Small intestine (tissue), 7 donors: ENCODE data around the gene SUMF2. TPM values are rescaled to one million over a fixed set of nuclear protein-coding genes. Genes with fewer than 3 reads are reported as not detected.
"Not testable (repeated sequence)": the region's sequence is repeated elsewhere in the genome, so short reads cannot be mapped to it uniquely, and the experiment has no call there.

Experiments
- DNase-seq, 2 donors: peaks; one replicate each; pipeline versions ENCODE4 v3.0.0 to v3.0.0-alpha.2; 2013
- FAIRE-seq: peaks from 2 replicates; lab custom pipeline; 2012; peaks lifted over from hg19 to GRCh38; lab: Jason Lieb, UNC
- H3K27ac ChIP-seq, 3 donors: one replicate each; pipeline ENCODE4 v1.5.1; 2013; ENCODE audit warnings: low read length in 2 of 3, mild to moderate bottlenecking in 2 of 3, control low read depth in 1 of 3, inconsistent platforms in 1 of 3, low read depth in 1 of 3, moderate library complexity in 1 of 3
- H3K27me3 ChIP-seq, 3 donors: one replicate each; pipeline ENCODE4 v1.6.1; 2013; ENCODE audit warnings: low read length in 3 of 3, inconsistent platforms in 1 of 3; ENCODE audit not compliant: control insufficient read depth in 3 of 3, insufficient read depth in 3 of 3
- H3K36me3 ChIP-seq, 3 donors: one replicate each; pipeline ENCODE4 v1.6.1; 2013; ENCODE audit warnings: low read length in 3 of 3, inconsistent platforms in 1 of 3, low read depth in 1 of 3, mild to moderate bottlenecking in 1 of 3, moderate library complexity in 1 of 3; ENCODE audit not compliant: control insufficient read depth in 3 of 3, insufficient read depth in 2 of 3
- H3K4me1 ChIP-seq, 3 donors: one replicate each; pipeline ENCODE4 v1.6.1; 2013; ENCODE audit warnings: low read length in 2 of 3, inconsistent platforms in 1 of 3, low read depth in 1 of 3, mild to moderate bottlenecking in 1 of 3, moderate library complexity in 1 of 3; ENCODE audit not compliant: control insufficient read depth in 3 of 3, insufficient read depth in 2 of 3
- H3K4me3 ChIP-seq, 3 donors: one replicate each; pipeline ENCODE4 v1.5.1; 2013; ENCODE audit warnings: low read length in 3 of 3, control low read depth in 1 of 3, inconsistent platforms in 1 of 3, low read depth in 1 of 3, mild to moderate bottlenecking in 1 of 3, moderate library complexity in 1 of 3
- H3K9me3 ChIP-seq, 2 donors: one replicate each; pipeline ENCODE4 v1.6.1; 2013; ENCODE audit warnings: low read depth in 1 of 2, low read length in 1 of 2; ENCODE audit not compliant: control insufficient read depth in 2 of 2, insufficient read depth in 1 of 2
- WGBS, 3 donors: extraction: QIAGEN DNeasy Blood & Tissue Kit; methylation state at CpG; one replicate each; pipeline ENCODE4 v1.1.7; 2013; 5-methylcytosine and 5-hydroxymethylcytosine counted together
- polyA plus RNA-seq, 4 donors: library from polyadenylated mRNA; stranded (reverse) in 3 of 4; unstranded in 1 of 4; fragments of 200-250 nt in 3 of 4; fragments of 120-200 nt in 1 of 4; gene quantifications; one replicate each; pipeline versions ENCODE4 v1.2.1 to v1.2.3, GENCODE V29; 2013
- donor health status: healthy with polysubstance abuse.
- donor health status: control.
- donor health status: control.
- donor health status: Bipolar disorder and iron deficiency.
- donor health status: healthy.

Gene SUMF2
- polyA plus RNA-seq, 4 donors: 45.0 to 304 (median 92.7) TPM

DNA sequence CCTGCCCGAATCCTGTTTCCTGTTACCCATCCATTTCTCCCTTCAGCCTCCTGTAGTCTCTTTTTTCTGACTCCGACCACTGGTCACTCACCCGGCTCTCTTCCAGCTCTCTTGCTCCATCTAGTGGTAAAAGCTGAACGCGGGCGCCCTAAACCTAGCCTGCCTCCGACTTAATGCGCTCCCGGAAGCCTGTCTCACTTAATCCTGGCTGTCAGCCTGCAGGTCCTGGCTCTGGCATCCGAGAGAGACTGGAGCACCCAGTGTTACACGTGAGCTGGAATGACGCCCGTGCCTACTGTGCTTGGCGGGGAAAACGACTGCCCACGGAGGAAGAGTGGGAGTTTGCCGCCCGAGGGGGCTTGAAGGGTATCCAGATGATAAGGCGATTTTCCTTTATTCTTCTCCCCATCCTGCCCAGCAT, 10.3 kb downstream of the SUMF2 start:
- H3K36me3 ChIP-seq: peaks cover 0 to 69% (median 2%) of the 10 kb centered on the region in 3 donors
- H3K27ac ChIP-seq: no peak overlapping the region
- FAIRE-seq: no peak
- no peaks in the 10 kb centered on the region for H3K9me3 ChIP-seq
- peak; percentile 90 to 92 for DNase-seq
- H3K4me3 ChIP-seq: no peak overlapping the region
- no peaks in the 10 kb centered on the region for H3K27me3 ChIP-seq
- WGBS, 3 donors: 19 to 24% (median 21%) methylated on average over 19 of the region's 19 CpGs
- peaks cover 0 to 3% (median 0%) of the 10 kb centered on the region in 3 donors for H3K4me1 ChIP-seq

DNA sequence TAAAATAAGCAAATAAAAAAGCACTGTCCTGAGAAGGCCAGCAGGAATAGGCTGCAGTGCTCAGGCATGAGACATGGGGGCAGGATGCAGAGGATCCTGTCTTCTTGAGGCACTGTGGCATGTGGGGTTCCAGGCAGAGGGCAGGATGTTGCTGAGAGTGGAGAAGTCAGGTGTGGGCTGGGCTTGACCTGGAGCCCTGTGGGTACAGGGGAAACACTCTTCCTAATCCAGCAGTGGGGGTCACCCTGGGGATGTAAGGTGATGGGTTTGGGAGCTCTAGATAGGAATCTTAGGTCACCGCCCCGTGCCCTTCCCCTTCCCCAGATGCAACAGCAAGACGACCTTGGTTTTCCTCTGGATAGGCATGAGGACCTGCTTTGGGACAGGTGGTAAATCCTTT, 13.6 kb downstream of the SUMF2 start:
- no peak for DNase-seq
- Histone ChIP-seq H3K9me3 (no peaks in the 10 kb centered on the region), H3K27ac (no peak overlapping the region), H3K36me3 (peaks cover 0 to 77% (median 3%) of the 10 kb centered on the region in 3 donors), H3K4me3 (no peak overlapping the region), H3K4me1 (peaks cover 0 to 3% (median 0%) of the 10 kb centered on the region in 3 donors), H3K27me3 (no peaks in the 10 kb centered on the region)
- WGBS, 3 donors: 90 to 100% (median 94%) methylated on average over 3 of the region's 3 CpGs
- FAIRE-seq: no peak

DNA sequence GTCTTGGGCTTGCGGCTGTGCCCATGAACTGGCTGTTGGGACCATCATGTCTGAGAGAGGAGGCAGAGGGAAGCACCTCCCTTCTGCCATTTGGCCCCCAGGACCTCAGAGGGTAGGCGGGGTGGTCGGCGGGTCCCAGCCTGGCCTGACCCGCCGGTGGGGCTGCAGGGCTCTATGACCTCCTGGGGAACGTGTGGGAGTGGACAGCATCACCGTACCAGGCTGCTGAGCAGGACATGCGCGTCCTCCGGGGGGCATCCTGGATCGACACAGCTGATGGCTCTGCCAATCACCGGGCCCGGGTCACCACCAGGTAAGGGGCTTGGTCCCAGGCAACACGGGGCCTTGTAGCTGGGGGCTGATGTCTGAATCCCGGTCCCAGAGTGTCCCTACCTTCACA, 14.1 kb downstream of the SUMF2 start:
- Histone ChIP-seq H3K4me1 (peaks cover 0 to 3% (median 0%) of the 10 kb centered on the region in 3 donors), H3K4me3 (no peak overlapping the region), H3K27ac (no peak overlapping the region), H3K27me3 (no peaks in the 10 kb centered on the region), H3K36me3 (peaks cover 0 to 74% (median 3%) of the 10 kb centered on the region in 3 donors), H3K9me3 (no peaks in the 10 kb centered on the region)
- DNase-seq (no peak), FAIRE-seq (no peak)
- 96 to 98% (median 96%) methylated on average over 13 to 16 of the region's 16 CpGs for WGBS, 3 donors

DNA sequence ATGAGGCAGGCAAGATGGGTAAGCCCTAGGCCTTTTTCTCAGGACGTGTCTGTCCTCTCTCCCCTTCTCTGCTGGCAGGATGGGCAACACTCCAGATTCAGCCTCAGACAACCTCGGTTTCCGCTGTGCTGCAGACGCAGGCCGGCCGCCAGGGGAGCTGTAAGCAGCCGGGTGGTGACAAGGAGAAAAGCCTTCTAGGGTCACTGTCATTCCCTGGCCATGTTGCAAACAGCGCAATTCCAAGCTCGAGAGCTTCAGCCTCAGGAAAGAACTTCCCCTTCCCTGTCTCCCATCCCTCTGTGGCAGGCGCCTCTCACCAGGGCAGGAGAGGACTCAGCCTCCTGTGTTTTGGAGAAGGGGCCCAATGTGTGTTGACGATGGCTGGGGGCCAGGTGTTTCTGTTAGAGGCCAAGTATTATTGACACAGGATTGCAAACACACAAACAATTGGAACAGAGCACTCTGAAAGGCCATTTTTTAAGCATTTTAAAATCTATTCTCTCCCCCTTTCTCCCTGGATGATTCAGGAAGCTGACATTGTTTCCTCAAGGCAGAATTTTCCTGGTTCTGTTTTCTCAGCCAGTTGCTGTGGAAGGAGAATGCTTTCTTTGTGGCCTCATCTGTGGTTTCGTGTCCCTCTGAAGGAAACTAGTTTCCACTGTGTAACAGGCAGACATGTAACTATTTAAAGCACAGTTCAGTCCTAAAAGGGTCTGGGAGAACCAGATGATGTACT, 15.5 kb downstream of the SUMF2 start:
- DNase-seq: no peak
- 66 to 81% (median 68%) methylated on average over 12 of the region's 12 CpGs for WGBS, 3 donors
- no peaks in the 10 kb centered on the region for H3K9me3 ChIP-seq
- peak overlapping the region in 1 of 3 donors; percentile 55 for H3K27ac ChIP-seq
- H3K4me1 ChIP-seq: peaks cover 0 to under 1% (median 0%) of the 10 kb centered on the region in 3 donors
- H3K4me3 ChIP-seq: no peak overlapping the region
- peaks cover 0 to 68% (median 3%) of the 10 kb centered on the region in 3 donors for H3K36me3 ChIP-seq
- no peaks in the 10 kb centered on the region for H3K27me3 ChIP-seq
- FAIRE-seq: no peak

DNA sequence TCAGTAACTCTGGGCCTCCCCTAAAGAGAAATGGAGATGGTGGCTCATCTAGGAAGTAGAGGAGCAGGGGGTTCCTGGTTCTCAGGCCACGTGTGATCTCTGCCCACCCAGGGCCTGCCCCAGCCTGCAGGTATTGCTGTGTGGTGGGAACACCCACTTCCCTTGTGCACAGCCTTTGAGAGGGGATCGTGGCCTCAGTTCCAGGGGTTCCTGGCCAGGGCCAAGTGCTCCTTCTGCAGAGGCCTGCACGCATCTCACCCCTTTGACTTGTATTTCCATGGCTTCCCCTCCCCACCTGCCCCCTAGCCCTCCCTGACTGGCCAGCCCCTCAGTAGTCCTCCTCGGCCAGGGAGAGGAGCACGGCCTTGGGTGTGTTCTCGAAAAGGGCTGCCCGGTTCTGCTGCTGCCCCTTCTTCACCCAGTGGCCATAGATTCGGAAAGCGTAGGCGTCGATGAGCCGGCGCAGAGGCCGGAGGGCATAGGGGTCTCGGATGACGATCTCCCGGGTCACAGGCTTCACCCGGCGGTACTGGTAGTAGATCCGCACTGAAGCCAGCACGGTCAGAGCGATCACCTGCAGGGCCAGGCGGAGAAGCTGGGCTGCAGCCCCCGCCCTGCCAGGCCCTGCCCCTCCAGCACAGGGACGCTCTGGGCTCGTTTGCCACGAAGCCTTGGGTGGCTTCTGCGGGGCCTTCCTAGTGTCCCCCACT, 16.8 kb downstream of the SUMF2 start:
- H3K36me3 ChIP-seq: peaks cover 0 to 67% (median 3%) of the 10 kb centered on the region in 3 donors
- FAIRE-seq, H3K27ac ChIP-seq, DNase-seq, H3K9me3 ChIP-seq, H3K4me3 ChIP-seq, H3K27me3 ChIP-seq, H3K4me1 ChIP-seq: not testable (repeated sequence)
- 93 to 95% (median 93%) methylated on average over 27 to 28 of the region's 28 CpGs for WGBS, 3 donors

DNA sequence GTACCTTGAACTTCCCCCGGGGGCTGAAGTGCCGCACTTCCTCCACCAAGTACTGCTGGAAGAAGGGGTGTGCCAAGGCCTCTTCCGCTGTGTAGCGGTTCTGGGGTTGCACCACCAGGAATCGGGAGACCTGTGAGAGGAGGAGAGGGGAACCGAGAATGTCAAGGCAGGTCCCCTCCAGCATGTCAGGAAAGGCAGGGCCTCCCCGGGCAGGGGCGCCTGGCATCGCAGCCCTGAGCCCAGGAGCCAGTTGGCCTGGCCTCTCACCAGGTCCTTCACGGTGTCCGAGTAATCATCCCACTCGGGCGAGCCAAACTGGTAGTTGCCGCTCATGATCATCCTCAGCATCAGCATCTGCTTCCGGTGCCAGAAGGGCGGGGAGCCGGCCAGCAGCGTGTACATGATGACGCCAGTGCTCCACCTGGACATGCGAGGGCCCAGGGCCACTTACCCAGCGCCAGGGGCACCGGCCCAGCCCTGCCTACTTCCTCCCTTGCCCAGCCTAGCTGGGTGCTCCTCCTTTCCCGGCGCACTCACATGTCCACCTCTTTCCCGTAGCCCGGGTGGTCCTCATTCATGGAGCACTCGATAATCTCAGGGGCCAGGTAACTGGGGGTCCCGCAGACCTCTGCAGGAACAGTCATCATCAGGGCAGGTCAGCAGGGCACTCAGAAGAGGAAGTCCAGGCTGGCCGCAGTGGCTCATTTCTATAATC, 17.7 kb downstream of the SUMF2 start:
- H3K27ac ChIP-seq: no peak overlapping the region
- H3K4me3 ChIP-seq: no peak overlapping the region
- DNase-seq: no peak
- H3K36me3 ChIP-seq: peaks cover 0 to 66% (median 3%) of the 10 kb centered on the region in 3 donors
- WGBS, 3 donors: 95 to 98% (median 96%) methylated on average over 29 of the region's 29 CpGs
- no peak for FAIRE-seq
- no peaks in the 10 kb centered on the region for H3K9me3 ChIP-seq
- no peaks in the 10 kb centered on the region for H3K4me1 ChIP-seq
- no peaks in the 10 kb centered on the region for H3K27me3 ChIP-seq

DNA sequence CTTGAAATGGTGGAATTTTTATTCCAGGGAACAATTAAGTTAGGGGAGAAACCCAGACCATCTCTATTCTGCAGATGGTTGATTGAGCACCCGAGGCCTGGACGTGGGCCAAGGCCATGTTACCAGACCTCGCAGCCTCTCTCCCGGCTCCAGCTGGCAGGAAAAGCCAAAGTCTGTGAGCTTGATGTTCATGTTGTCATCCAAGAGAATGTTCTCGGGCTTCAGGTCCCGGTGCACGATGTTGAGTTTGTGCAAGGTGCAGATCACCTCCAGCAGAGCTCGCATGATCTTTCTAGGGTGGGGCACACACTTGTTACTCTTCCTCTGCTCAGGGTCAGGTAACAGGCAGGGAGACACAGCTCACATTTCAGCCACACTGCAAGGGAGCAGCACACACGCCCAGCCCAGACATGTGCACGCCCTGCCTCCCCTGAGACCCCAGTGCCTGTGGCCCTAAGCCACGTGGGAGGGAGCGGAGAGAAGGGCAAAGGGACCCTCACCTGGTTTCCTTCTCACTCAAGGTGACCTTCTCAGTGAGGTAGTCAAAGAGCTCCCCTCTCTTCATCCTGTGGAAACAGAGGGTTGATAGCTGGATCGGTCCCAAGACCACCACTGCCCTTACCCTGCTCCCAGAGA, 19.2 kb downstream of the SUMF2 start:
- Histone ChIP-seq H3K27me3 (no peaks in the 10 kb centered on the region), H3K4me1 (no peaks in the 10 kb centered on the region), H3K27ac (no peak overlapping the region), H3K9me3 (no peaks in the 10 kb centered on the region), H3K4me3 (no peak overlapping the region), H3K36me3 (peaks cover 0 to 65% (median 3%) of the 10 kb centered on the region in 3 donors)
- no peak for FAIRE-seq
- no peak for DNase-seq
- 29 to 56% (median 45%) methylated on average over 13 of the region's 13 CpGs for WGBS, 3 donors

DNA sequence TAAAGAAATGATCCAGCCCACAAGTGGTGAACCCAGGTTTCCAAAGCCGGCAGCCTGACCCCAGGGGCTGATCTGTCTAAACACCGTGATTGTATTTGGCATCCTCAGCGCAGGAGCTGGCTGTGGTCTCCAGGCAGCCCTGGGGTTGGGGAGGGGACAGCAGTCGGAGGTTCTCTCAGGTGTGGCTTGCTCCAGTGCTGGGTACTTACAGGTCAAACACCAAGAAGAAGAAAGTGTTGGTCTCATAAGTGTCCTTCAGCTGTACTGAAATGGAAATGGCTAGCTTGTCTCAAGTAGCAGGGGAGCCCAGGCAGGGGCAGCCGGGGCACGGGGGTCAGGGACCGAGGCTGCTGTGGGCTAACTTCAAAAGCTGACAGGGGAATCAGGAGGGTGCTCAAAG, 22.7 kb downstream of the SUMF2 start:
- Histone ChIP-seq H3K27me3 (no peaks in the 10 kb centered on the region), H3K27ac (no peak overlapping the region), H3K9me3 (no peaks in the 10 kb centered on the region), H3K4me1 (no peaks in the 10 kb centered on the region), H3K4me3 (no peak overlapping the region), H3K36me3 (peaks cover 0 to 52% (median 0%) of the 10 kb centered on the region in 3 donors)
- DNase-seq: no peak
- 96 to 98% (median 97%) methylated on average over 7 of the region's 7 CpGs for WGBS, 3 donors
- no peak for FAIRE-seq
